ENCODE measurements around the gene PAEP.

DNA sequence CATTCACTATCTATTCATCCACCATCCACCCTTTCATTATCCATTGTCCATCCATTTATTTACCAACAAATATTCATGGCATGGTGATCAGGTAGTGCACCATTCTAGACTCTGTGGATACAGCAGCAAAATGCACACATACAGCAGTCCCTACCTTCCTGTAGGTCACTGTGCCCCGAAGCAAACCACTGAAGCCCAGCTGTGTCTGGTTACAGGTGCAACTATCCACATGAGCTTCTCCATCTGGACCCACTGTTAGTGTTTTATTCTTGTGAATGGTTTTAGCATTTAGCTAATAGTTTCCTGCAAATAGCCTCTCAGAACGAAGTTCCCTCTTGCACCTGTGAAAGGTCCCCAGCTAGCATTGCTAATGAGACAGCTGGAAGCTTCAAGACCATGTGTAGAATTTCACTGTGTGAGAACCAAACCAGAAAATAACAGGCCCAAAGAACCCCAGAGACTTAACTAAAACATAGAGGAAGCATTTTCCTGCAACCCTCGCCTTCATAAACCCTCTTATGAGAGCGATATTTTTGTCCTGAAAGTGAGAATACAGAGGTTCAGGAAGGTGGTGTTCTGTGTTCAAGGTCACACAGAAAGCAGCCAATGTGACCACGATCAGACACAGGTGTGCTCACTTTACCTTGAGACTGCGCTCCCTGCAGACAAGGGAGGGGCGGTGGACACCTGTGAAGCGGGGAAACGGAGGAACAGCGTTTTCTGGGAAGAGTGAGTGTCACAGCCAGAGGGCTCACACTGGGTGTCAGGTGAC lies 18.5 kb downstream of the PAEP start:
- TF ChIP-seq POLR2A (IDR thresholded peaks at IDR 0.05): no peak
- TF ChIP-seq CTCF (IDR thresholded peaks at IDR 0.05): no peak

All from ovary (tissue), 3 donors.